H9 (cell line): ENCODE results near the gene CCDC85B. TPM values are rescaled to one million over a fixed set of nuclear protein-coding genes. Genes with fewer than 3 reads are reported as not detected.

Source experiments
- DNase-seq: peaks from one replicate; pipeline ENCODE4 v3.0.0-alpha.2; 2017
- H2AFZ ChIP-seq: one replicate; pipeline ENCODE4 v1.6.1; 2013; ENCODE audit warnings: mild to moderate bottlenecking, low read length, control low read depth, moderate library complexity
- H2AK5ac ChIP-seq: 2 replicates; pipeline ENCODE4 v1.6.1; 2013; ENCODE audit warnings: low read length, control low read depth, mixed read lengths; ENCODE audit not compliant: insufficient read length
- H2BK120ac ChIP-seq: one replicate; pipeline ENCODE4 v1.6.1; 2013; ENCODE audit warnings: low read depth, mild to moderate bottlenecking, low read length, control low read depth, inconsistent platforms; ENCODE audit not compliant: poor library complexity, severe bottlenecking
- H2BK12ac ChIP-seq: 2 replicates; pipeline ENCODE4 v1.6.1; 2013; ENCODE audit warnings: low read length, control low read depth, mixed read lengths, low read depth; ENCODE audit not compliant: insufficient read length
- H2BK15ac ChIP-seq: 2 replicates; pipeline ENCODE4 v1.6.1; 2013; ENCODE audit warnings: low read depth, low read length, control low read depth
- H2BK20ac ChIP-seq: one replicate; pipeline ENCODE4 v1.6.1; 2013; ENCODE audit warnings: low read depth, mild to moderate bottlenecking, low read length, control low read depth, inconsistent platforms; ENCODE audit not compliant: poor library complexity, severe bottlenecking
- H2BK5ac ChIP-seq: 2 replicates; pipeline ENCODE4 v1.6.1; 2013; ENCODE audit warnings: low read length, control low read depth, mixed read lengths; ENCODE audit not compliant: insufficient read length
- H3K14ac ChIP-seq: 2 replicates; pipeline ENCODE4 v1.6.1; 2013; ENCODE audit warnings: low read length, control low read depth; ENCODE audit not compliant: insufficient read depth
- H3K18ac ChIP-seq: 2 replicates; pipeline ENCODE4 v1.6.1; 2013; ENCODE audit warnings: low read depth, mild to moderate bottlenecking, mixed read lengths, low read length, control low read depth; ENCODE audit not compliant: insufficient read length
- H3K23ac ChIP-seq: 2 replicates; pipeline ENCODE4 v1.6.1; 2013; ENCODE audit warnings: low read length, control low read depth, mixed read lengths, low read depth; ENCODE audit not compliant: insufficient read length
- H3K23me2 ChIP-seq: 2 replicates; pipeline ENCODE4 v1.6.1; 2013; ENCODE audit warnings: low read depth, mild to moderate bottlenecking, mixed read lengths, low read length, control low read depth; ENCODE audit not compliant: insufficient read length, poor library complexity, severe bottlenecking
- H3K27ac ChIP-seq: 2 replicates; pipeline ENCODE4 v1.5.1; 2013; ENCODE audit warnings: low read length, control low read depth, mixed read lengths, low read depth; ENCODE audit not compliant: insufficient read length
- H3K27me3 ChIP-seq: 2 replicates; pipeline ENCODE4 v1.6.1; 2013; ENCODE audit warnings: low read length, control low read depth, inconsistent platforms; ENCODE audit not compliant: insufficient read depth
- H3K4ac ChIP-seq: 2 replicates; pipeline ENCODE4 v1.6.1; 2013; ENCODE audit warnings: low read depth, mild to moderate bottlenecking, control low read depth, inconsistent platforms, low read length, moderate library complexity
- H3K4me1 ChIP-seq: 2 replicates; pipeline ENCODE4 v1.6.1; 2013; ENCODE audit warnings: low read length, control low read depth, inconsistent platforms; ENCODE audit not compliant: insufficient read depth
- H3K4me2 ChIP-seq: 2 replicates; pipeline ENCODE4 v1.6.1; 2013; ENCODE audit warnings: low read length, control low read depth, mixed read lengths; ENCODE audit not compliant: insufficient read length, insufficient read depth
- H3K56ac ChIP-seq: 2 replicates; pipeline ENCODE4 v1.6.1; 2013; ENCODE audit warnings: low read depth, mild to moderate bottlenecking, mixed read lengths, low read length, control low read depth; ENCODE audit not compliant: insufficient read length
- H3K79me1 ChIP-seq: 2 replicates; pipeline ENCODE4 v1.6.1; 2013; ENCODE audit warnings: low read depth, mild to moderate bottlenecking, moderate library complexity, low read length, control low read depth, inconsistent platforms; ENCODE audit not compliant: insufficient read depth, poor library complexity, severe bottlenecking
- H3K79me2 ChIP-seq: 2 replicates; pipeline ENCODE4 v1.6.1; 2013; ENCODE audit warnings: low read length, control low read depth, inconsistent platforms; ENCODE audit not compliant: insufficient read depth
- H3K9ac ChIP-seq: 2 replicates; pipeline ENCODE4 v1.6.1; 2013; ENCODE audit warnings: low read length, control low read depth, mixed read lengths; ENCODE audit not compliant: insufficient read length; ENCODE audit errors: extremely low read depth
- H3K9me3 ChIP-seq: one replicate; pipeline ENCODE4 v1.6.1; 2013; ENCODE audit warnings: low read depth, low read length, inconsistent platforms; ENCODE audit not compliant: control insufficient read depth
- H3T11ph ChIP-seq: one replicate; pipeline ENCODE4 v1.6.1; 2013; ENCODE audit warnings: mild to moderate bottlenecking, low read length, control low read depth, inconsistent platforms
- H4K20me1 ChIP-seq: one replicate; pipeline ENCODE4 v1.6.1; 2013; ENCODE audit not compliant: control insufficient read depth, insufficient read length, insufficient read depth
- H4K5ac ChIP-seq: 2 replicates; pipeline ENCODE4 v1.6.1; 2013; ENCODE audit warnings: low read depth, mild to moderate bottlenecking, mixed read lengths, low read length, control low read depth; ENCODE audit not compliant: insufficient read length
- H4K8ac ChIP-seq: replicated peaks from 2 replicates; pipeline ENCODE4 v1.6.1; 2013; ENCODE audit warnings: low read length, control low read depth, mixed read lengths, low read depth; ENCODE audit not compliant: insufficient read length
- H4K91ac ChIP-seq: 2 replicates; pipeline ENCODE4 v1.6.1; 2013; ENCODE audit warnings: low read depth, mild to moderate bottlenecking, moderate library complexity, mixed read lengths, low read length, control low read depth; ENCODE audit not compliant: insufficient read length
- H3K27ac Mint-ChIP-seq, 3 experiments: 2 replicates in 2 of 3; 3 replicates in 1 of 3; pipeline ENCODE4 v1.8.0; 2020 to 2021; ENCODE audit warnings: mixed read lengths in 3 of 3, mild to moderate bottlenecking in 1 of 3, moderate library complexity in 1 of 3
- H3K27me3 Mint-ChIP-seq: 2 replicates; pipeline ENCODE4 v1.8.0; 2021; ENCODE audit warnings: low read depth, mild to moderate bottlenecking, moderate library complexity, mixed read lengths
- H3K36me3 Mint-ChIP-seq, 3 experiments: 2 replicates in 2 of 3; 3 replicates in 1 of 3; pipeline ENCODE4 v1.8.0; 2020 to 2021; ENCODE audit warnings: low read depth in 3 of 3, mixed read lengths in 3 of 3; ENCODE audit not compliant: insufficient read depth in 1 of 3
- H3K4me1 Mint-ChIP-seq, 2 experiments: 2 replicates each; pipeline ENCODE4 v1.8.0; 2020; ENCODE audit warnings: mixed read lengths in 2 of 2
- H3K4me3 Mint-ChIP-seq, 2 experiments: 2 replicates in 1 of 2; 3 replicates in 1 of 2; pipeline ENCODE4 v1.8.0; 2020 to 2021; ENCODE audit warnings: mild to moderate bottlenecking in 2 of 2, mixed read lengths in 2 of 2, moderate library complexity in 1 of 2
- H3K9me3 Mint-ChIP-seq, 2 experiments: 2 replicates in 1 of 2; 3 replicates in 1 of 2; pipeline ENCODE4 v1.8.0; 2020; ENCODE audit warnings: mild to moderate bottlenecking in 2 of 2, mixed read lengths in 2 of 2, moderate library complexity in 1 of 2
- CTCF ChIP-seq: fragments of 200-600 bp; sonication (generic); conservative IDR thresholded peaks from 3 replicates; pipeline ENCODE4 v1.8.0; 2021; ENCODE audit warnings: antibody characterized with exemption, mild to moderate bottlenecking
- WGBS: extraction: QIAGEN DNeasy Blood & Tissue Kit; methylation state at CpG from one replicate; pipeline ENCODE4 v1.1.7; 2013; ENCODE audit warnings: missing lambda C conversion rate, low lambda C conversion rate, mixed read lengths; ENCODE audit not compliant: insufficient read length; ENCODE audit errors: extremely low coverage; 5-methylcytosine and 5-hydroxymethylcytosine counted together
- total RNA-seq: library from RNA; stranded (reverse); gene quantifications from 2 replicates; pipeline ENCODE4 v1.2.1, GENCODE V29; 2021

The CCDC85B gene
- total RNA-seq, 1 experiment from 2014 or later, result 23.3 TPM

DNA sequence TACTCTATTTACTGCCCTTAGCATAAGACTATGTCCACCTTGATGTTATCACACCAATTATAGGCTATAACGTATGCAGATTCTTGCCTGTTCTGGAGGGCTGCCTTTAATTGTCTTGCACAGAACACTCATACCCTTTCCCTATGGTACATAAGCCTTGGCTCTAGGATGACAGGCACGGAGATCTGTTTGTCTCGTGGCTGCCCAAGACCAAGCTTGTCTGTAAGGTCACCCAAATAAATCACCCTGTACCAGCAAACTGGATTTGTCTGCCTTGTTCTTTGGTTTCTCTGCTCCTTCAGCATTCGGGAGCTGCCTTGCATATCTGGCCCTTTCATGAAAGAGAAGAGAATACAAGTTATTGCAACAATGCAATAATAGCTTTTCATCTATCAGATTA lies 47.3 kb downstream of the CCDC85B start:
- no peak overlapping the region for H3K4me2 ChIP-seq
- no peak overlapping the region for H2BK5ac ChIP-seq
- H4K5ac ChIP-seq, result no peak overlapping the region
- Mint-ChIP-seq H3K36me3 (no peaks in the 10 kb centered on the region), H3K27ac (peak overlapping the region in 1 of 3 experiments; percentile 66; a peak in 1 of 7 replicates), H3K9me3 (no peaks in the 10 kb centered on the region), H3K4me1 (peaks cover 25 to 31% of the 10 kb centered on the region in 2 experiments), H3K27me3 (peaks cover 21% of the 10 kb centered on the region), H3K4me3 (no peak overlapping the region)
- H3K27me3 ChIP-seq, result no peaks in the 10 kb centered on the region
- H2BK120ac ChIP-seq, result no peak overlapping the region
- H3K9me3 ChIP-seq, result no peaks in the 10 kb centered on the region
- H3K4ac ChIP-seq, result no peak overlapping the region
- no peak overlapping the region for H4K91ac ChIP-seq
- no peak overlapping the region for H3K9ac ChIP-seq
- no peak overlapping the region for H3K18ac ChIP-seq
- no peak overlapping the region for H3T11ph ChIP-seq
- no peak overlapping the region for H2BK15ac ChIP-seq
- H3K56ac ChIP-seq, result no peak overlapping the region
- no peak overlapping the region for H3K27ac ChIP-seq
- TF ChIP-seq CTCF, result no peak
- no peak overlapping the region for H2BK20ac ChIP-seq
- no peaks in the 10 kb centered on the region for H4K20me1 ChIP-seq
- no CpG with 5 or more reads among the region's 4 CpGs for WGBS
- no peaks in the 10 kb centered on the region for H3K79me2 ChIP-seq
- H3K14ac ChIP-seq, result no peak overlapping the region
- H3K23ac ChIP-seq, result no peak overlapping the region
- H2AFZ ChIP-seq, result no peak overlapping the region
- H2BK12ac ChIP-seq, result no peak overlapping the region
- no peak overlapping the region for H2AK5ac ChIP-seq
- H3K23me2 ChIP-seq, result no peaks in the 10 kb centered on the region
- H4K8ac ChIP-seq, result no peak overlapping the region
- no peak for DNase-seq
- no peaks in the 10 kb centered on the region for H3K4me1 ChIP-seq
- H3K79me1 ChIP-seq, result no peaks in the 10 kb centered on the region

Other genes with a start within 250 kb of the CCDC85B start
- 43.3 and 48.8 TPM in 2 replicates for gene RELA, start 227.8 kb upstream of the CCDC85B start, total RNA-seq
- gene KAT5, start 178.4 kb upstream of the CCDC85B start, total RNA-seq, result 56.7 and 57.4 TPM in 2 replicates
- 53.8 and 57.7 TPM in 2 replicates for gene RNASEH2C, start 169.9 kb upstream of the CCDC85B start, total RNA-seq
- gene AP5B1, start 109.7 kb upstream of the CCDC85B start, total RNA-seq, result 9.4 and 9.6 TPM in 2 replicates
- gene OVOL1, start 103.6 kb upstream of the CCDC85B start, total RNA-seq, result 5.1 and 5.7 TPM in 2 replicates
- gene SNX32, start 56.7 kb upstream of the CCDC85B start, total RNA-seq, result 0.88 and 1.2 TPM in 2 replicates
- 1,107 and 1,147 TPM in 2 replicates for gene CFL1, start 32.5 kb upstream of the CCDC85B start, total RNA-seq
- 45.0 and 49.2 TPM in 2 replicates for gene MUS81, start 30.2 kb upstream of the CCDC85B start, total RNA-seq
- 22.9 and 26.2 TPM in 2 replicates for gene EFEMP2, start 17.9 kb upstream of the CCDC85B start, total RNA-seq
- not detected in 2 replicates for gene CTSW, start 10.8 kb upstream of the CCDC85B start, total RNA-seq
- gene FIBP, start 2.2 kb upstream of the CCDC85B start, total RNA-seq, result 86.8 and 87.0 TPM in 2 replicates
- gene FOSL1, start 9.7 kb downstream of the CCDC85B start, total RNA-seq, result 33.7 and 36.1 TPM in 2 replicates
- gene C11orf68, start 28.4 kb downstream of the CCDC85B start, total RNA-seq, result 14.0 and 15.7 TPM in 2 replicates
- gene DRAP1, start 28.8 kb downstream of the CCDC85B start, total RNA-seq, result 101 and 105 TPM in 2 replicates
- 2.2 and 3.1 TPM in 2 replicates for gene TSGA10IP, start 54.8 kb downstream of the CCDC85B start, total RNA-seq
- gene SART1, start 71.1 kb downstream of the CCDC85B start, total RNA-seq, result 52.0 and 57.8 TPM in 2 replicates
- gene EIF1AD, start 111.5 kb downstream of the CCDC85B start, total RNA-seq, result 46.7 and 52.6 TPM in 2 replicates
- gene BANF1, start 111.8 kb downstream of the CCDC85B start, total RNA-seq, result 346 and 359 TPM in 2 replicates
- not detected in 2 replicates for gene CST6, start 121.3 kb downstream of the CCDC85B start, total RNA-seq
- not detected in 2 replicates for gene CATSPER1, start 135.8 kb downstream of the CCDC85B start, total RNA-seq
- gene GAL3ST3, start 158.5 kb downstream of the CCDC85B start, total RNA-seq, result 17.2 and 19.8 TPM in 2 replicates
- gene SF3B2, start 161.7 kb downstream of the CCDC85B start, total RNA-seq, result 237 and 248 TPM in 2 replicates
- gene PACS1, start 179.6 kb downstream of the CCDC85B start, total RNA-seq, result 28.7 and 35.5 TPM in 2 replicates